Endodermal cell (in vitro differentiated cells): ENCODE measurements around the gene MBD3. TPM values are rescaled to one million over a fixed set of nuclear protein-coding genes. Genes with fewer than 3 reads are reported as not detected.

Experiments
- DNase-seq: peaks from one replicate; pipeline ENCODE4 v3.0.0-alpha.2; 2017
- H3K27ac ChIP-seq: 2 replicates; pipeline ENCODE4 v1.5.1; 2013; ENCODE audit warnings: mild to moderate bottlenecking, low read depth, low read length, moderate library complexity
- H3K27me3 ChIP-seq: 2 replicates; pipeline ENCODE4 v1.6.1; 2013; ENCODE audit warnings: mild to moderate bottlenecking, low read length, moderate library complexity; ENCODE audit not compliant: insufficient read depth, control insufficient read depth, poor library complexity, severe bottlenecking
- H3K36me3 ChIP-seq: 2 replicates; pipeline ENCODE4 v1.7.0; 2013; ENCODE audit warnings: mild to moderate bottlenecking, low read length, moderate library complexity; ENCODE audit not compliant: control insufficient read depth, insufficient read depth
- H3K4me1 ChIP-seq: one replicate; pipeline ENCODE4 v1.7.0; 2013; ENCODE audit warnings: low read length; ENCODE audit not compliant: control insufficient read depth, insufficient read depth
- H3K4me3 ChIP-seq: 2 replicates; pipeline ENCODE4 v1.5.1; 2013; ENCODE audit warnings: mild to moderate bottlenecking, low read length, moderate library complexity
- H3K9ac ChIP-seq: 2 replicates; pipeline ENCODE4 v1.6.1; 2013; ENCODE audit warnings: mild to moderate bottlenecking, low read length, moderate library complexity; ENCODE audit not compliant: poor library complexity, severe bottlenecking; ENCODE audit errors: extremely low read depth
- H3K9me3 ChIP-seq: 2 replicates; pipeline ENCODE4 v1.6.1; 2013; ENCODE audit warnings: mild to moderate bottlenecking, low read length, moderate library complexity; ENCODE audit not compliant: control insufficient read depth
- H3K27ac Mint-ChIP-seq: 2 replicates; pipeline ENCODE4 v1.8.0; 2020; ENCODE audit warnings: mixed read lengths
- H3K27me3 Mint-ChIP-seq: 2 replicates; pipeline ENCODE4 v1.8.0; 2021; ENCODE audit warnings: mild to moderate bottlenecking, mixed read lengths; ENCODE audit not compliant: insufficient read depth
- H3K36me3 Mint-ChIP-seq: 2 replicates; pipeline ENCODE4 v1.8.0; 2020; ENCODE audit warnings: low read depth, mixed read lengths
- H3K4me1 Mint-ChIP-seq: 2 replicates; pipeline ENCODE4 v1.8.0; 2020; ENCODE audit warnings: mixed read lengths
- H3K4me3 Mint-ChIP-seq: 2 replicates; pipeline ENCODE4 v1.8.0; 2020; ENCODE audit warnings: mild to moderate bottlenecking, moderate library complexity, mixed read lengths
- H3K9me3 Mint-ChIP-seq: 2 replicates; pipeline ENCODE4 v1.8.0; 2020; ENCODE audit warnings: mild to moderate bottlenecking, mixed read lengths
- WGBS, 2 experiments: methylation state at CpG; one replicate each; pipeline versions ENCODE4 v1.1.5 to v1.1.7; 2013; ENCODE audit warnings: missing lambda C conversion rate in 2 of 2, mixed read lengths in 1 of 2; ENCODE audit not compliant: insufficient coverage in 1 of 2, insufficient read length in 1 of 2; 5-methylcytosine and 5-hydroxymethylcytosine counted together
- total RNA-seq, 2 donors: library from RNA; stranded (reverse); fragmentation: NEBNext Ultra II Directional in 1 of 2; extraction: Animal tissue kit (Norgen Biotek cat#: 25700) in 1 of 2; gene quantifications; 2 replicates in 1 of 2; 3 replicates in 1 of 2; pipeline ENCODE4 v1.2.1, GENCODE V29; 2021
- TF ChIP-seq, protein P1 (sequence below): fragments of 200-600 bp; sonication (generic); conservative IDR thresholded peaks from 2 replicates; pipeline ENCODE4 v1.5.0; 2021; ENCODE audit warnings: antibody characterized with exemption, mild to moderate bottlenecking

The MBD3 gene
- total RNA-seq, 2 donors from 2014 or later, result 108 TPM

- no peak for DNase-seq
- Mint-ChIP-seq H3K27ac (no peak overlapping the region), H3K9me3 (no peaks in the 10 kb centered on the region), H3K4me1 (no peaks in the 10 kb centered on the region), H3K4me3 (no peak overlapping the region), H3K27me3 (peaks cover 23% of the 10 kb centered on the region), H3K36me3 (peaks cover 11% of the 10 kb centered on the region)
- TF ChIP-seq, protein P1, sequence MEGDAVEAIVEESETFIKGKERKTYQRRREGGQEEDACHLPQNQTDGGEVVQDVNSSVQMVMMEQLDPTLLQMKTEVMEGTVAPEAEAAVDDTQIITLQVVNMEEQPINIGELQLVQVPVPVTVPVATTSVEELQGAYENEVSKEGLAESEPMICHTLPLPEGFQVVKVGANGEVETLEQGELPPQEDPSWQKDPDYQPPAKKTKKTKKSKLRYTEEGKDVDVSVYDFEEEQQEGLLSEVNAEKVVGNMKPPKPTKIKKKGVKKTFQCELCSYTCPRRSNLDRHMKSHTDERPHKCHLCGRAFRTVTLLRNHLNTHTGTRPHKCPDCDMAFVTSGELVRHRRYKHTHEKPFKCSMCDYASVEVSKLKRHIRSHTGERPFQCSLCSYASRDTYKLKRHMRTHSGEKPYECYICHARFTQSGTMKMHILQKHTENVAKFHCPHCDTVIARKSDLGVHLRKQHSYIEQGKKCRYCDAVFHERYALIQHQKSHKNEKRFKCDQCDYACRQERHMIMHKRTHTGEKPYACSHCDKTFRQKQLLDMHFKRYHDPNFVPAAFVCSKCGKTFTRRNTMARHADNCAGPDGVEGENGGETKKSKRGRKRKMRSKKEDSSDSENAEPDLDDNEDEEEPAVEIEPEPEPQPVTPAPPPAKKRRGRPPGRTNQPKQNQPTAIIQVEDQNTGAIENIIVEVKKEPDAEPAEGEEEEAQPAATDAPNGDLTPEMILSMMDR, result no peak
- H3K4me1 ChIP-seq, result no peaks in the 10 kb centered on the region
- H3K9ac ChIP-seq, result no peak overlapping the region
- H3K27me3 ChIP-seq, result peaks cover 10% of the 10 kb centered on the region
- H3K36me3 ChIP-seq, result peaks cover 4% of the 10 kb centered on the region
- no peak overlapping the region for H3K27ac ChIP-seq
- no peak overlapping the region for H3K4me3 ChIP-seq
- 95% methylated on average over 23 to 34 of the region's 34 CpGs for WGBS, 2 experiments
- H3K9me3 ChIP-seq, result no peaks in the 10 kb centered on the region
These were observed 18.1 kb downstream of the MBD3 start for GRCh38 chr19:1574354-1575136.

- Mint-ChIP-seq H3K4me1 (no peaks in the 10 kb centered on the region), H3K36me3 (peaks cover 6% of the 10 kb centered on the region), H3K27ac (no peak overlapping the region), H3K4me3 (no peak overlapping the region), H3K27me3 (peaks cover 35% of the 10 kb centered on the region), H3K9me3 (no peaks in the 10 kb centered on the region)
- no peak for DNase-seq
- Histone ChIP-seq H3K36me3 (peaks cover 4% of the 10 kb centered on the region), H3K27me3 (peaks cover 21% of the 10 kb centered on the region), H3K27ac (no peak overlapping the region), H3K4me3 (no peak overlapping the region), H3K4me1 (no peaks in the 10 kb centered on the region), H3K9ac (no peak overlapping the region), H3K9me3 (no peaks in the 10 kb centered on the region)
- 87 to 95% methylated on average over 7 to 9 of the region's 9 CpGs for WGBS, 2 experiments
- TF ChIP-seq, protein P1, result no peak
These were observed 19.9 kb downstream of the MBD3 start for GRCh38 chr19:1572795-1573194.

- 92 to 97% methylated on average over 8 to 12 of the region's 12 CpGs for WGBS, 2 experiments
- no peak overlapping the region for H3K4me3 Mint-ChIP-seq
These were observed 21.3 kb downstream of the MBD3 start for GRCh38 chr19:1571358-1571757.

More at GRCh38 chr19:1571358-1571757, 21.3 kb downstream of the MBD3 start:
- Mint-ChIP-seq H3K9me3 (no peaks in the 10 kb centered on the region), H3K27ac (no peak overlapping the region), H3K27me3 (peaks cover 35% of the 10 kb centered on the region), H3K36me3 (peaks cover under 1% of the 10 kb centered on the region), H3K4me1 (no peaks in the 10 kb centered on the region)
- Histone ChIP-seq H3K9ac (no peak overlapping the region), H3K27ac (no peak overlapping the region), H3K27me3 (peaks cover 21% of the 10 kb centered on the region), H3K36me3 (peaks cover under 1% of the 10 kb centered on the region), H3K4me3 (no peak overlapping the region), H3K9me3 (no peaks in the 10 kb centered on the region), H3K4me1 (no peaks in the 10 kb centered on the region)
- TF ChIP-seq, protein P1, result no peak
- DNase-seq, result no peak
